GM12878 (cell line): ENCODE results near the gene NUBPL. TPM values are rescaled to one million over a fixed set of nuclear protein-coding genes. Genes with fewer than 3 reads are reported as not detected.
"Not testable (repeated sequence)": the region's sequence is repeated elsewhere in the genome, so short reads cannot be mapped to it uniquely, and the experiment has no call there.

ENCODE experiments used
- ATAC-seq: fragments of 200-7000 bp; cut with Tn5 transposase; 3 replicates; pipeline ENCODE4 v1.9.1; 2020; ENCODE audit warnings: mild to moderate bottlenecking, moderate library complexity
- BruUV-seq: library from RNA; stranded (reverse); fragments of 400-500 nt; replicated peaks from 2 replicates; lab custom pipeline; 2021; lab: Mats Ljungman, UMichigan
- CTCF ChIA-PET: fragments of 300-600 bp; sonication (Branson Sonifier 250); formaldehyde crosslinking; extraction: SDS; loops from one replicate; lab custom pipeline; 2021; ENCODE audit warnings: inconsistent platforms; lab: Yijun Ruan, JAX
- POLR2A ChIA-PET: fragments of 350-600 bp; formaldehyde crosslinking; extraction: SDS; loops from one replicate; lab custom pipeline; 2021; ENCODE audit warnings: inconsistent platforms; lab: Charles Lee
- RAD21 ChIA-PET: fragments of 300-600 bp; sonication (Branson Sonifier 250); formaldehyde crosslinking; loops from one replicate; lab custom pipeline; 2023; ENCODE audit warnings: antibody characterized with exemption; ENCODE audit not compliant: unreplicated experiment; lab: Charles Lee
- SMC1A ChIA-PET: fragments of 300-600 bp; sonication (Branson Sonifier 250); formaldehyde crosslinking; loops from one replicate; lab custom pipeline; 2023; ENCODE audit not compliant: unreplicated experiment, uncharacterized antibody; lab: Charles Lee
- DNase-seq: peaks from one replicate; pipeline ENCODE4 v3.0.0-alpha.2; 2011; ENCODE audit warnings: low read depth, low spot score
- FAIRE-seq: peaks from 3 replicates; lab custom pipeline; 2011; peaks lifted over from hg19 to GRCh38; lab: Jason Lieb, UNC
- H2AFZ ChIP-seq: 2 replicates; pipeline ENCODE4 v1.6.0; 2011; ENCODE audit warnings: low read depth, low read length, control low read depth; ENCODE audit not compliant: control insufficient read depth
- H3K27ac ChIP-seq: 2 replicates; pipeline ENCODE4 v1.5.1; 2011; ENCODE audit warnings: control low read depth; ENCODE audit not compliant: control insufficient read depth, insufficient read depth
- H3K27me3 ChIP-seq, 2 experiments: replicated peaks in 1 of 2; 2 replicates each; pipeline versions ENCODE4 v1.6.0 to v1.6.1; 2011; ENCODE audit warnings: low read length in 1 of 2; ENCODE audit not compliant: control insufficient read depth in 2 of 2, insufficient read depth in 2 of 2
- H3K36me3 ChIP-seq, 2 experiments: 2 replicates each; pipeline ENCODE4 v1.5.1; 2011; ENCODE audit warnings: low read length in 1 of 2; ENCODE audit not compliant: control insufficient read depth in 2 of 2, insufficient read depth in 2 of 2
- H3K4me1 ChIP-seq: 2 replicates; pipeline ENCODE4 v1.6.1; 2011; ENCODE audit warnings: mild to moderate bottlenecking, low read length, moderate library complexity, mixed read lengths; ENCODE audit not compliant: control insufficient read depth, insufficient read depth
- H3K4me2 ChIP-seq: 2 replicates; pipeline ENCODE4 v1.6.0; 2011; ENCODE audit warnings: control low read depth; ENCODE audit not compliant: control insufficient read depth, insufficient read depth
- H3K4me3 ChIP-seq: fragments of 200-600 bp; sonication (generic); 2 replicates; pipeline ENCODE4 v1.5.1; 2016
- H3K79me2 ChIP-seq: 2 replicates; pipeline ENCODE4 v1.6.0; 2011; ENCODE audit warnings: low read length; ENCODE audit not compliant: control insufficient read depth, insufficient read depth
- H3K9ac ChIP-seq: 2 replicates; pipeline ENCODE4 v1.8.0; 2011; ENCODE audit warnings: low read length, control low read depth, mixed read lengths; ENCODE audit not compliant: control insufficient read depth, insufficient read depth
- H3K9me3 ChIP-seq: replicated peaks from 3 replicates; pipeline ENCODE4 v1.5.1; 2011; ENCODE audit warnings: mild to moderate bottlenecking, low read length; ENCODE audit not compliant: control insufficient read depth, insufficient read depth
- H4K20me1 ChIP-seq: 2 replicates; pipeline ENCODE4 v1.6.0; 2011; ENCODE audit not compliant: control insufficient read depth, insufficient read depth
- ASH2L ChIP-seq: fragments of 300-600, 200-600 bp; sonication (generic); IDR thresholded peaks from 2 replicates; pipeline ENCODE4 v1.6.1; 2017; ENCODE audit warnings: low read depth, mild to moderate bottlenecking, borderline replicate concordance
- ATF7 ChIP-seq: fragments of 450-650 bp; IDR thresholded peaks from 2 replicates; pipeline ENCODE4 v1.6.1; 2016; ENCODE audit warnings: low read depth, mild to moderate bottlenecking
- BCL3 ChIP-seq: IDR thresholded peaks from 2 replicates; pipeline ENCODE4 v1.6.1; 2011; ENCODE audit warnings: borderline replicate concordance, low read depth, mild to moderate bottlenecking, moderate library complexity, low read length; ENCODE audit not compliant: insufficient read depth, poor library complexity, severe bottlenecking
- BMI1 ChIP-seq: fragments of 450-650 bp; IDR thresholded peaks from 2 replicates; pipeline ENCODE4 v1.6.1; 2016; ENCODE audit warnings: mild to moderate bottlenecking, moderate library complexity, borderline replicate concordance
- JUNB ChIP-seq: IDR thresholded peaks from 2 replicates; pipeline ENCODE4 v1.6.1; 2016; ENCODE audit warnings: antibody characterized with exemption, mild to moderate bottlenecking
- MAX ChIP-seq: IDR thresholded peaks from 2 replicates; pipeline ENCODE4 v1.6.1; 2012; ENCODE audit warnings: low read depth, low read length, improper control_type of control experiment
- RAD21 ChIP-seq: IDR thresholded peaks from 2 replicates; pipeline ENCODE4 v1.6.1; 2011; ENCODE audit warnings: mild to moderate bottlenecking, low read depth, low read length, moderate library complexity; ENCODE audit not compliant: insufficient read depth
- SIN3A ChIP-seq: IDR thresholded peaks from 2 replicates; pipeline ENCODE4 v1.6.1; 2012; ENCODE audit warnings: low read depth, low read length, improper control_type of control experiment
- SMC3 ChIP-seq: IDR thresholded peaks from 2 replicates; pipeline ENCODE4 v1.6.1; 2011; ENCODE audit warnings: low read length, improper control_type of control experiment, borderline replicate concordance
- WRNIP1 ChIP-seq: IDR thresholded peaks from 2 replicates; pipeline ENCODE4 v1.6.1; 2011; ENCODE audit warnings: low read depth, low read length, improper control_type of control experiment, borderline replicate concordance
- ZBED1 ChIP-seq: IDR thresholded peaks from 2 replicates; pipeline ENCODE4 v1.6.1; 2016; ENCODE audit warnings: borderline replicate concordance
- ZNF217 ChIP-seq: fragments of 450-650 bp; IDR thresholded peaks from 2 replicates; pipeline ENCODE4 v1.6.1; 2017; ENCODE audit warnings: antibody characterized with exemption, mild to moderate bottlenecking
- WGBS: methylation state at CpG from one replicate; pipeline ENCODE4 v1.1.6; 2016; ENCODE audit warnings: low lambda C conversion rate; ENCODE audit not compliant: insufficient replicate concordance, insufficient coverage; ENCODE audit errors: missing lambda C conversion rate; 5-methylcytosine and 5-hydroxymethylcytosine counted together
- in situ Hi-C: fragments of 300-500 bp; cut with MboI; formaldehyde crosslinking; loops from 9 replicates; pipeline ENCODE4 v1.14.3; 2018; ENCODE audit warnings: mixed read lengths
- intact Hi-C: fragments of 100-400 bp; cut with micrococcal nuclease; formaldehyde crosslinking; loops from one replicate; pipeline ENCODE4 v1.14.2; 2022; ENCODE audit not compliant: unreplicated experiment
- polyA plus RNA-seq, 11 experiments: library from polyadenylated mRNA; depleted of rRNA in 4 of 11; unstranded in 6 of 11; stranded (reverse) in 5 of 11; fragments of >200 nt; fragmentation: Nextera tagmentation in 4 of 11; fragmentation: Illumina TruSeq in 1 of 11; extraction: Ambion mirVana in 4 of 11; extraction: Trizol in 1 of 11; gene quantifications; 1 replicate in 1 of 11; 2 replicates in 10 of 11; pipeline versions ENCODE4 v1.2.1 to v1.2.3, GENCODE V29; 2011 to 2016; ENCODE audit warnings: inconsistent platforms in 2 of 11, missing spikeins in 2 of 11, low read depth in 1 of 11
- total RNA-seq, 4 experiments: library from RNA; depleted of rRNA in 3 of 4; stranded (reverse); fragments of >200 nt in 3 of 4; fragmentation: Illumina TruSeq in 1 of 4; extraction: Trizol in 1 of 4; gene quantifications; 2 replicates each; pipeline versions ENCODE4 v1.2.1 to v1.2.3, GENCODE V29; 2013 to 2021

The NUBPL gene
- total and polyA plus RNA-seq, 10 of the 15 experiments (the other 5 are each of a cell fraction or from before 2014, with no cell fraction given) = 3.4 to 11.6 (median 8.1) TPM

- H4K20me1 ChIP-seq, H3K4me2 ChIP-seq, in situ Hi-C loops, H3K79me2 ChIP-seq, H3K27me3 ChIP-seq, intact Hi-C loops, H3K9ac ChIP-seq, H3K36me3 ChIP-seq, ATAC-seq, FAIRE-seq, DNase-seq, BruUV-seq, H3K27ac ChIP-seq, H3K9me3 ChIP-seq, H3K4me1 ChIP-seq, RAD21 ChIA-PET, H2AFZ ChIP-seq, H3K4me3 ChIP-seq: not testable (repeated sequence)
- POLR2A ChIA-PET = interaction anchor here (0.8 kb wide), 1 partner anchor 12 kb away, joined by 3 read pairs; no protein-coding TSS in a partner anchor
- WGBS = 79% methylated on average over 2 of the region's 2 CpGs
- CTCF ChIA-PET = interaction anchor here (0.6 to 0.8 kb wide), 3 partner anchors 18 to 182 kb away, joined by 3 read pairs; no protein-coding TSS in a partner anchor
- SMC1A ChIA-PET = interaction anchor here (1.0 to 2.1 kb wide), 3 partner anchors 10 to 35 kb away, joined by 3 to 7 read pairs (median 6); no protein-coding TSS in a partner anchor
These were observed 294.8 kb downstream of the NUBPL start for GRCh38 chr14:31856003-31856402.

GRCh38 chr14:31858868-31859267 lies 297.7 kb downstream of the NUBPL start:
- Histone ChIP-seq H3K4me1 (no peaks in the 10 kb centered on the region; the same call in 1 of the 2 replicates), H3K36me3 (no peaks in the 10 kb centered on the region), H4K20me1 (no peaks in the 10 kb centered on the region), H2AFZ (no peak overlapping the region), H3K4me2 (no peak overlapping the region), H3K27ac (no peak overlapping the region), H3K9ac (no peak overlapping the region), H3K4me3 (no peak overlapping the region), H3K79me2 (no peaks in the 10 kb centered on the region), H3K9me3 (no peaks in the 10 kb centered on the region; the same call in 2 of the 3 replicates), H3K27me3 (no peaks in the 10 kb centered on the region)
- ChIA-PET CTCF (interaction anchor here (0.6 kb wide), 2 partner anchors 544 to 892 kb away, joined by 3 to 5 read pairs; no protein-coding TSS in a partner anchor), RAD21 (no interaction called here), POLR2A (no interaction called here), SMC1A (interaction anchor here (0.7 kb wide), 1 partner anchor 36 kb away, joined by 3 read pairs; no protein-coding TSS in a partner anchor)
- WGBS = 77% methylated on average over 1 of the region's 1 CpG
- ATAC-seq = no peak
- FAIRE-seq = no peak
- BruUV-seq = no TSS peak
- in situ Hi-C loops = no loop called here
- DNase-seq = no peak
- intact Hi-C loops = no loop called here
- no peak for TF ChIP-seq ATF7
- no peak for TF ChIP-seq ASH2L
- TF ChIP-seq ZBED1 = no peak
- no peak for TF ChIP-seq SIN3A
- no peak for TF ChIP-seq BCL3
- TF ChIP-seq JUNB = no peak
- TF ChIP-seq MAX = no peak
- TF ChIP-seq BMI1 = no peak
- no peak for TF ChIP-seq ZNF217
- no peak for TF ChIP-seq RAD21
- TF ChIP-seq WRNIP1 = no peak
- TF ChIP-seq SMC3 = no peak
